PC-9 (cell line): Measurements from ENCODE around the gene TFIP11. TPM values are rescaled to one million over a fixed set of nuclear protein-coding genes. Genes with fewer than 3 reads are reported as not detected.

Experiments
- BruUV-seq: library from RNA; stranded (reverse); fragments of 400-500 nt; replicated peaks from 2 replicates; lab custom pipeline; 2021; lab: Mats Ljungman, UMichigan
- CTCF ChIA-PET: fragments of 300-600 bp; sonication (Branson Sonifier 250); formaldehyde crosslinking; loops from one replicate; lab custom pipeline; 2022; ENCODE audit warnings: antibody characterized with exemption; lab: Charles Lee
- POLR2A ChIA-PET: fragments of 300-600 bp; sonication (Branson Sonifier 250); formaldehyde crosslinking; loops from one replicate; lab custom pipeline; 2022; ENCODE audit warnings: antibody characterized with exemption; ENCODE audit not compliant: unreplicated experiment; lab: Charles Lee
- DNase-seq, 2 experiments: peaks; one replicate each; pipeline versions ENCODE4 v3.0.0 to v3.0.0-alpha.2; 2015 to 2022; ENCODE audit warnings: mixed read lengths in 1 of 2
- H2AFZ ChIP-seq: fragments of 200-600 bp; sonication (generic); 2 replicates; pipeline ENCODE4 v1.8.1; 2017; ENCODE audit warnings: antibody characterized with exemption
- H3F3A ChIP-seq: fragments of 200-600 bp; sonication (generic); 2 replicates; pipeline ENCODE4 v1.8.1; 2017; ENCODE audit warnings: antibody characterized with exemption, mild to moderate bottlenecking, low read depth; ENCODE audit not compliant: insufficient read depth
- H3K27ac ChIP-seq: fragments of 200-600 bp; sonication (generic); 2 replicates; pipeline ENCODE4 v1.6.1; 2016; ENCODE audit warnings: mixed run types
- H3K27me3 ChIP-seq: fragments of 200-600 bp; sonication (generic); 2 replicates; pipeline ENCODE4 v1.6.1; 2016; ENCODE audit warnings: low read depth, mixed run types; ENCODE audit not compliant: insufficient read depth
- H3K36me3 ChIP-seq: fragments of 200-600 bp; sonication (generic); 2 replicates; pipeline ENCODE4 v1.6.1; 2016; ENCODE audit warnings: low read depth, mixed run types
- H3K4me1 ChIP-seq: fragments of 200-600 bp; sonication (generic); replicated peaks from 2 replicates; pipeline ENCODE4 v1.6.1; 2016; ENCODE audit warnings: mixed run types; ENCODE audit not compliant: insufficient read depth
- H3K4me2 ChIP-seq: fragments of 200-600 bp; sonication (generic); 2 replicates; pipeline ENCODE4 v1.6.1; 2017; ENCODE audit warnings: mixed run types
- H3K4me3 ChIP-seq: fragments of 200-600 bp; sonication (generic); 2 replicates; pipeline ENCODE4 v1.6.1; 2016; ENCODE audit warnings: mixed run types
- H3K79me2 ChIP-seq: fragments of 200-600 bp; sonication (generic); 2 replicates; pipeline ENCODE4 v1.6.1; 2017; ENCODE audit warnings: low read depth, mixed run types
- H3K9me2 ChIP-seq: fragments of 200-600 bp; sonication (generic); 2 replicates; pipeline ENCODE4 v1.8.1; 2017; ENCODE audit warnings: mild to moderate bottlenecking; ENCODE audit not compliant: insufficient read depth
- H3K9me3 ChIP-seq: fragments of 200-600 bp; sonication (generic); 2 replicates; pipeline ENCODE4 v1.8.1; 2016; ENCODE audit warnings: low read depth; ENCODE audit not compliant: insufficient read depth
- H4K20me1 ChIP-seq: fragments of 200-600 bp; sonication (generic); 2 replicates; pipeline ENCODE4 v1.8.1; 2017; ENCODE audit not compliant: insufficient read depth
- CTCF ChIP-seq: fragments of 200-600 bp; sonication (generic); conservative IDR thresholded peaks from 2 replicates; pipeline ENCODE4 v1.6.1; 2017; ENCODE audit warnings: mixed run types, antibody characterized with exemption, mild to moderate bottlenecking, moderate library complexity
- EZH2 ChIP-seq: fragments of 200-600 bp; sonication (generic); IDR thresholded peaks from 2 replicates; pipeline ENCODE4 v1.8.0; 2017; ENCODE audit warnings: antibody characterized with exemption, low read depth
- intact Hi-C: fragments of 100-400 bp; cut with micrococcal nuclease; formaldehyde crosslinking; loops from one replicate; pipeline ENCODE4 v1.10.0; 2022; ENCODE audit not compliant: unreplicated experiment
- total RNA-seq: library from RNA; stranded (reverse); gene quantifications from 2 replicates; pipeline ENCODE4 v1.2.3, GENCODE V29; 2021

Gene TFIP11
- total RNA-seq, 1 experiment from 2014 or later = 17.3 TPM

DNA sequence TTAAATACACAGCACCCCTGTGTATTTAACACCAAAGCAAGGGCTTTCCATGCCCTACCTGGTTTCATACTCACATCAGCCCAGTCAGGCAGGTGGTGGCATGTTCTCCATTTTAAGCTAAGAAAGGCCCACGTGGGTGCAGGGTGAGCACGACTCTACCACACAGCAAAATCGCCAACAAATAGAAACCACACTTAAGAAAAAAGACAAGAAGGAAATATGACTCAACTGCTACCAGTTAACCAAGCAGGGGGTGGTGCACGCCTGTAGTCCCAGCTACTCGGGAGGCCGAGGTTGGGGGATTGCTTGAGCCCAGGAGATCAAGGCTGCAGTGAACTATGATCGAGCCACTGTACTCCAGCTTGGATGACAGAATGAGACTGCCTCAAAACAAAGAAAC, 35.2 kb upstream of the TFIP11 start:
- Histone ChIP-seq H3K4me2 (no peak overlapping the region), H3K27ac (no peak overlapping the region), H3K9me2 (no peaks in the 10 kb centered on the region), H3K79me2 (no peaks in the 10 kb centered on the region), H3K4me1 (no peaks in the 10 kb centered on the region), H3F3A (no peaks in the 10 kb centered on the region), H4K20me1 (no peaks in the 10 kb centered on the region), H3K27me3 (no peaks in the 10 kb centered on the region), H3K36me3 (no peaks in the 10 kb centered on the region), H3K9me3 (no peaks in the 10 kb centered on the region), H3K4me3 (no peak overlapping the region), H2AFZ (no peak overlapping the region)
- intact Hi-C loops = no loop called here
- no peak for TF ChIP-seq CTCF
- no peak for TF ChIP-seq EZH2
- no peak for DNase-seq
- POLR2A ChIA-PET = no interaction called here
- no TSS peak for BruUV-seq
- CTCF ChIA-PET = no interaction called here

GRCh38 chr22:26546282-26546681, 34.0 kb upstream of the TFIP11 start:
- Histone ChIP-seq H3K79me2 (no peaks in the 10 kb centered on the region), H3K9me2 (no peaks in the 10 kb centered on the region), H3K9me3 (no peaks in the 10 kb centered on the region), H3K36me3 (no peaks in the 10 kb centered on the region), H3K27me3 (no peaks in the 10 kb centered on the region), H3K4me3 (no peak overlapping the region), H3K4me2 (no peak overlapping the region), H4K20me1 (no peaks in the 10 kb centered on the region), H3K27ac (no peak overlapping the region), H3K4me1 (no peaks in the 10 kb centered on the region), H3F3A (no peaks in the 10 kb centered on the region), H2AFZ (no peak overlapping the region)
- DNase-seq = no peak
- ChIA-PET CTCF (no interaction called here), POLR2A (no interaction called here)
- intact Hi-C loops = no loop called here
- no TSS peak for BruUV-seq
- TF ChIP-seq CTCF (no peak), EZH2 (no peak)

- H3K36me3 ChIP-seq = no peaks in the 10 kb centered on the region
- no peaks in the 10 kb centered on the region for H3K27me3 ChIP-seq
- no peaks in the 10 kb centered on the region for H3F3A ChIP-seq
- H2AFZ ChIP-seq = no peak overlapping the region
- no peak overlapping the region for H3K27ac ChIP-seq
- no peaks in the 10 kb centered on the region for H3K79me2 ChIP-seq
- no peak for DNase-seq
- intact Hi-C loops = no loop called here
- H3K4me3 ChIP-seq = no peak overlapping the region
- TF ChIP-seq CTCF = no peak
- TF ChIP-seq EZH2 = no peak
- H3K4me1 ChIP-seq = no peaks in the 10 kb centered on the region
- no peaks in the 10 kb centered on the region for H3K9me3 ChIP-seq
- no peak overlapping the region for H3K4me2 ChIP-seq
- H4K20me1 ChIP-seq = no peaks in the 10 kb centered on the region
- H3K9me2 ChIP-seq = no peaks in the 10 kb centered on the region
- BruUV-seq = no TSS peak
- CTCF ChIA-PET = no interaction called here
- POLR2A ChIA-PET = no interaction called here
Measured at GRCh38 chr22:26545827-26546226, 33.6 kb upstream of the TFIP11 start.
